Stimulated activated CD8-positive, alpha-beta memory T cell treated with anti-CD3 and anti-CD28 coated beads, Interleukin-7, amount 100 ng/mL, for 4 hours (primary cell): Measurements from ENCODE around the gene ELOVL5.

ENCODE experiments used
- DNase-seq, 2 donors: peaks; one replicate each; pipeline ENCODE4 v3.0.0-alpha.2; 2020; ENCODE audit warnings: low read depth in 2 of 2

ELOVL5 gene

DNA sequence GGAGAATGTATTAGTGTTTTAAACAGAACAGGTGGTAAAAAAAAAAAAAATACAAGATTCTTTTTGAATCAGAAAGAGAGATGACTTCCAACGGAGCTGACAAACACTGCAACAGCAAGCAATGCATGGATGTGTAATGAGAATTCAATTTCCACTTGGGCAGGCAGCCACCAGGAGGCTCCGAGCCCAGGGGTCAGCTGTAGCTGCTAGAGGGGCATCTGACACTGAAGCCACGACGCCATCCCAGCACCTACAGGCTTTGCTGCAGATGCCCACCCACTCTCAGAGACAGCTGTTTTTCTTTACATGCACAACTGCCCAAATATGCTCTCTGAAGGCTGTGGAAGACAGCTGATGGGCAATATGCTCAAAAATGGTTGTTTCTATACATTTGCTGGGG is 75.4 kb downstream of the ELOVL5 start:
- DNase-seq, result no peak

DNA sequence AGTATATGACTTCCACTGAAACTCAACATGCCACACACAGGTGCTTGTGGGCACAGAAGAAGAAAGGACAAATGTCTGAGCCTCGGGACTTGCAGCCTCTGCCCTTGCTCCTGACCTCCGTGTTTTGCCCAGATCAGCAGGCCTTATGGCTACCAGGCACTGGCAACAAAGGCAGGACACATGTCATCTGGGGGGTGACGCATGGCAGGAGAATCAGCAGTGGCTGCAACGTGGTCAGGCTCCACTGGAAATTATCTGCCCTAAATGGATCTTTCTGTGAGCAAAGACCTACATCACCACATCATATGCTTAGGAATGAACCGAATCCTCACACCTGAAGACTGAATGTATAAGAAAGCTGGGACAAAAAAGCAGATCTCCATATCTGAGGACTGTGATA is 78.9 kb downstream of the ELOVL5 start:
- no peak for DNase-seq

DNA sequence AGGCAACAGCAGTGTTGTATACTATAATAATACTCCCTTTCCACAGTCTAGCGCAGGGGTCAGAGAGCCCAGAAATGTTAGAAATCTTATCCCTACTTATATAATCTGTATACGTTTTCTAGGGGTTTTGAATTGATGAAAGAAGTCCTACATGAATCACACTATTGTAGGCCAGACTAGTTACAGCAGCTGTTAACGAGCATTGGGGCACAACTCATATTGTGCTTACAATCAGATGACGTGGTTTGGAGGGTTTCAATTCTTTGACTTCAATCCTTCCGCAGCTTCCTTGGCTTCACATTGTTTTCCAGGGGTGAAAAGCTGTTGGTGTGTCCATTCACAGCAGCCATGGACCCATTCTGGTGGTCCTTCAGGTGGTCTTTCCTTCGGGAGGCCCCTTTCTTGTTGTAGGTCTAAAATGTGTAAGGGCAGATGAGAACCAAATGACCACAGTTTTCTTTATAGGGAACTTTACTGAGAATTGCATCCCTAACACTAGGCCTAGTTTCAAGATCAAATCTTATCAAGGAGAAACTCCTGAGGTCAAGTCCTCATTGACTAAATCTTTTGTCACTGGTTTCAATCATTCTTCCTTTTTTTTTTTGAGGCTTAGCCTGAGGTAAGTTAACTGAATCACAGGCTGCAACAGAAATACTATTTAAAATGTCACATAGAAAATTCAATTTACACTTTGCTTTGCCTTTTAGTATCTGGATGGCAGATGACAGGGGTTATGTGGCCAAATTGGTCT is 79.7 kb downstream of the ELOVL5 start:
- no peak for DNase-seq

DNA sequence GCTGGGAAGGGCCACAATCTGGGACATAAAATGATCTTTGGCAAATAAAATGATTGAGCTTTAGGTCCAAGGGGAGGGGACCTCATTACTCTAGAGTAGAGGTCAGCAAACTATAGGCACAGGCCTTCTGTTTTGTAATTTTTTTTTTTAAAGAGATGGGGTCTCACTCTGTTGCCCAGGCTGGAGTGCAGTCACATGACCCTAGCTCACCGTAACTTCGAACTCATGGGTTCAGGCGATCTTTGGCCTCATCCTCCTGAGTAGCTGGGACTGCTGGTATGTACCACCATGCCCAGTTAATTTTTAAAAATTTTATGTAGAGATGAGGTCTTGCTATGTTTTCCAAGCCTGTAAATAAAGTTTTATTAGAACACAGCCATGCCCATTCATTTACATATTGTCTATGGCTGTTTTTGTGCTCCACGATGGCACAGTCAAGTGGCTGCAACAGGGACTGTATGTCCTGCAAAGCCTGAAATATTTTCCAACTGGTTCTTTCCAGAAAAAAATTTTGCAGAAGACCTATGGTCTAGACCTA is 82.1 kb downstream of the ELOVL5 start:
- no peak for DNase-seq

DNA sequence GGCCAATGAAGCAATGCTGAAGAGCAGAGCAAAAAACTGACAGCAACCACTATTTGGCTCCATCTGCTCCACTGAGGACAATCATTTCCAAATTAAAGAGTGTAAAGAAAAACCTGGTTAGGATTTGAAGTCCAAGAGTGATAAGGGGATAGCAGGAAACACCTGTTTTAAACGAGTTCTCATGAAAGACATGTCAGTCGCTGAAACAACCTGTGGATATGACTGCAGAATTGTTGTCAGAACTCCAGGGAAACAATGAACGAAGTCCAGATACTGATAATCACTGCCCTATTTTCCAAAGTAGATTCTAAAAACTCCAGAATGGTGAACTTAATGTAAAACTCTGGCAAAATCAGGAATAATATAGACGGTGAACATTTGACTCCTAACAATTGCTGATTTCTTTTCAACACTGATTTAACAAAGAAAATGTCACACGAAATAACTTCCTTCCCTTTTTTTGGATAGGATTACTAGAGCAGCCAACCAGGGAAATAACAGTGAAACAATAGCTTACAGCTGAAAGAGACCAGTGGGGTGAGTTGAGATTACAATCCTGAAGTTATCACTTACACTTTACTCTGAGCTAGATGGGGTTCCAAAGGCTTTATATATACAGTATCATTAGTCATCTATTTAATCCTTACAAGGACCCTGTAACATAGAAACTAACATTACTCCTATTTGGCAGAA is 83.7 kb downstream of the ELOVL5 start:
- no peak for DNase-seq

DNA sequence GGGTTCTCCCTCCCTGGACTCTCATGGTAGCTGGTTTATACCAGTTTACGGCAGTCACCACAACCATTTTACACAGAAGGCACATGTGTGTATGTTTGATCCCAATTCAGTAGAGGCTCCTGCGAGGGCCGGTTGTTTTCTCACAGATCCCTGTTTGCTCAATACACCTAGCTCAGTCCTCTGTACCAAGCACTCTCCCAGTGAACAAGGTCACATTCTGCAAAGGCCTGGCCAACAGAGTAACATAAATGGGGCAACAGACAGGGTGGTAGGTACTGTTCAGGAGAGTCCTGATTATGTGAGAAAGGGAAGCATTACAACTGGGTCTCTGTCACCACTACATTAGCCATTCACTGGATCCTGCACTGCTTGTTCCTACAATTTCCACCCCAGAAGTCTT is 84.4 kb downstream of the ELOVL5 start:
- no peak for DNase-seq

DNA sequence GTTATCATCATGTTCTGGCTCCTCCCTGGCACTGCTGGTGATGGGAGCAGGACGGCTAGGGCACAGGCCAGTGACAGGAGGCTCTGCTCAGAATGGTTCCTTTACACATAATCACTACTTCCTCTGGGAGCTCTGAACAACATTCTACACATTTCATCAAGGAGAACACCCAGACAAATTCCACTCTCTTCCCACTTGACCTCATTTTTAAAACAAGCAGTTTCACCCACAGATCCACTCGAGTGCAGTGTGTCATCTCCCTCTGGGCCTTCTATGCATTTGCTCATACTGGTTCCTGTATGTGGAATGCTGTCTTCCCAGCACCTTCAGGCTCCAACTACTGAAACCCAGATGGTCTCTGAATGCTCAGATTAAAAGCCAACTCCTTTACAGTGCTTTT is 84.8 kb downstream of the ELOVL5 start:
- DNase-seq, result no peak

DNA sequence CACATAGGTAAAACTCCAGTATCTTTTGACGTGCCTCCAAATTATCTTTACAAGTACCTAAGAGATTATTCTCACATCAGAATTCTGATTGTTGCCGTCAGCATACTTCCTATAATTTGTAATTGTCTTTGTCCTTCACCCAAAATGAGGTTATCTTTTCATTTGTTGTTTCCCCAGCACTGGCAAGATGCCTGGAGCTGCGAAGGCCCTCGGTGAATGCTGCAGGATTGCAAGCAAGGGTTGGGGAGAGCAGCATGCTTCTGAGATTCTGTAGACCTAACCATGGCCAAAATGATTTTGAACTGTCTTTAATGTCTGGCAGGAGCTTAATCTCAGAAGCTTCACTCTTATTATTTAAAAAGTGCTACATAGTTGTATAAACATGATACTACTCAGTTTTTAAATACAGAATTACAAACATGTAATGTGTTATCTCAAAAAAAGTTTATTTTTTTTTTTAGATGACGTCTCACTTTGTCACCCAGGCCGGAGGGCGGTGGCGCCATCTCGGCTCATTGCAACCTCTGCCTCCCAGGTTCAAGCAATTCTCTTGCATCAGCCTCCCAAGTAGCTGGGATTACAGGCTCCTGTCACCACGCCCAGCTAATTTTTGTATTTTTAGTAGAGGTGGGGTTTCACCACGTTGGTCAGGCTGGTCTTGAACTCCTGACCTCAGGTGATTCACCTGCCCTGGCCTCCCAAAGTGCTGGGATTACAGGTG is 88.7 kb downstream of the ELOVL5 start:
- DNase-seq, result no peak

DNA sequence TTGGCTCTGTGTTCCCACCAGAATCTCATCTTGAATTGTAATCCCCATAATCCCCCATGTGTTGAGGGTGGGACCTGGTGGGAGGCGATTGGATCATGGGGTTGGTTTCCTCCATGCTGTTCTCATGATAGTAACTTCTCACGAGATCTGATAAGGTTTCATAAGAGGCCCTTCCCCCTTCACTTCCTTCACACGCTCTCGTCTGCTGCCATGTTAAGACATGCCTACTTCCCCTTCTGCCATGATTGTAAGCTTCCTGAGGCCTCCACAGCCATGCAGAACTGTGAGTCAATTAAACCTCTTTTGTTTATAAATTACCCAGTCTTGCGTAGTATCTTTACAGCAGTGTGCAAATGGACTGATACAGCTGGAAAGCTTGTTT is 90.0 kb downstream of the ELOVL5 start:
- DNase-seq, result no peak

DNA sequence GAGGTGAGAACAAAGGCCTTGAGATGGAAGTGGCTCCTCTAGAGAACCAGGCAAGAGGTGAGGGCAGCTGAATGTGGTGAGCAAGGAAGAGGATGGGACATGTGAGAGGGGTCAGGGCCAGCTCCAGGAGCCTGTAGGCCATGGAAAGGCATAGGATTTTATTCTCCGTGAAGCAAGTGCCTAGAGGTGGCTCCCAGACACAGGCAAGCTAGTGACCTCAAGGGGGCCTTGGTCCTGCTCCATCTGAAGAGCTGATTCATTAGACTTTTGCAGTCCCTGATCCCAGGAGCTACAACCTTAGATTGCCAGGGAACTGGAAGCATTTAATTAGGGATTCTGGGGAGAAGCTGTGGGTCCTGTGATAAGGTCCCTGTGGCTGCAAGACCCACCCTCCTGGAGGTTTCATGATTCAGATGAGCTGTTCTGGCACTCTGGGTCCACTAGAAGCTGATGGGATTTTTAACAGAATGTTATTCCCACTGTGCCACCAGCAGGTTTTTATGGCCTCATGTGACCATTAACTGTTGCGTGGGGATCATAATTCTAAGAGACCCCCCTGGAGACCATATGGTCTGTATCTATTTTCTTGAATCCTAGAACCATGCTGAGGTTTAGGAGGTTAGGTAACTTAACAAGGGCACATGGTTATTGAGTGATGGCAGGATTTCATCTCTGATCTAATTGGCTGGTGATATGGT is 90.5 kb downstream of the ELOVL5 start:
- no peak for DNase-seq

DNA sequence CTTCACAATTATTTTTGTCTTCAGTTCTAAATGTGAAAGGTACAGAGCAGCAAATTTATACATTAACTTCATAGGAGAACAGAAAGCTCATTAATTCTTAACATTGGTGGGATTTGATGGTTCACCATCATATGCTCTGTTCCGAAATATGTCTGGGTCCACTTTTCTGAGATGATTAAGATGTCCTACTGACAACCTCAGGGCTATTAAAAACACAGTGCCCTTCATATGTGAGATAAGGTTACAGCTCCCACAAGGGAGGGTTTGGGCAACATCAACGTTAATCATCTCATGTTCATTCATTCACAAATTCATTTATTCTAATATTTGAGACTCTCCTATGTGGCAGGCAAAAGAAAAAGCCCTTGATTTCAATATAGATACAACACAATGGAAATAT is 91.2 kb downstream of the ELOVL5 start:
- DNase-seq, result no peak

DNA sequence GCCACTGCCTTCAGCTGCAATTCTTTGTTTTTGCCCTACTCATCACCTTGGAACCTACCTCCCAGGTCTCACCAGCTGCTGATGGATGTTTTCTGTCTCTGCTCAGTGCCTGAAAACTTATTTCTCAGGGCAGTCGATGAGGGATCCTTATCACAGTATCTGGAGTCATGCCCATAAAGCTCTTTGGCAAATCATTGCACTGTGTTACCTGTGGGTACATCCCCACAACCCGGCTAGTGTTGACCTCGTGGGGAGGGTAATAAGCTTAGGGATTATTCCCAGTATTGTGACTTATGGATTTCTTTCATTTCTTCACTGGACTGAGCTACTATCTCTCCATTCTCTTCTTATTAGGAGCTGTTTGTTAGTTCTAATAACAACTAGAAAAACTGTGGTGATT is 91.7 kb downstream of the ELOVL5 start:
- no peak for DNase-seq

DNA sequence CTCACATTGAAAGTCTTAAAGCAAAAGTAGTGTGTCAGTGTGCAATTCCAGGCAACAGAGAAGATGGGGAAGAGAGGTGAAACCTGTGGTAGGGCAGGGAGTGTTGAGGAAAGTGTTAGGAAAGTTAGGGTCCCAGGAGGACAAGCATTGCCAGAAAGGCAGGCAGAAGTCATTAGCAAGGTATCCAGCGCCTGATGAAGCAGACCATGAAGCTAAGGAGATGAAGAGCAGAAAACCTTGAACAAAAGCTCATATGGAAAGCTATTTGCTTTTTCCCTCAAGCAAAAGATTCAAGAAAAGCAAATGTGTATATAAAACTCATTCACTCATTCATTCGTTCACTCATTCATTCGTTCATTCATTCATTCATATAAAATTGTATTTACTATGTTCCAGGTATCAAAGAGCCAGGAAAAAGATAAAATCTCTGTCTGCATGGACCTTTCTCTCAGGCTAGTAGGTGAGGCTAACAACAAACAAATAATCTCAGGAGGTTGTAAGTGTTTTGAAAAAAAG is 96.5 kb downstream of the ELOVL5 start:
- DNase-seq, result no peak

DNA sequence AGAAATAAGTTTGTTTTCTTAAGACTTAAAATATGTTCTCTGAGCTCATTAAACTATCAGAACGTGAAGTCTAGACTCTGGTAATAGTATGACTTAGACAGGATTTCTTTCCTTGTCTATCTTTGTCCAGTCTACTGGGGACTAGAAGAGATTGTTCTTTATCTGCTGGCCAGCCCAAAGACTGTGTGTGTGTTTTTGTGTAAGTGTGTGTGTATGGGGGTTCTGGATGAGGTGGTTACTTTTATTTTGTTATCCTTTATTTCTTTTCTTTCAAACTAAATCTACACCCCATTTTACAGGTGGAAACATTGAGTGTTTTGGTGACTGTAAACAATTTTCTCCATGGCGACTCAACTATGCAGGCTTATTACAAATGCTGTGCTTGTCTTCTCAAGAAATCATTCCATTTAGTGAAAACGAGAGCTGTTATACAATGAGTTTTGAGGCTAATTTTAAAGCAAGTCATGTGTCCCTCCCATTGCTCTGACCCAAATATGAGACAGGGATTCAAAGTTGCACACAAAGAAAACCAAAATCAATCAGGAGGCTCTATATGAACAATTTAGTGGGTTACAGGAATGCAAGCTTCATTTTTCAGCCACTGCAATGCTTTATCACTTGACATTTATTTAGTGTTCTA is 97.6 kb downstream of the ELOVL5 start:
- no peak for DNase-seq

DNA sequence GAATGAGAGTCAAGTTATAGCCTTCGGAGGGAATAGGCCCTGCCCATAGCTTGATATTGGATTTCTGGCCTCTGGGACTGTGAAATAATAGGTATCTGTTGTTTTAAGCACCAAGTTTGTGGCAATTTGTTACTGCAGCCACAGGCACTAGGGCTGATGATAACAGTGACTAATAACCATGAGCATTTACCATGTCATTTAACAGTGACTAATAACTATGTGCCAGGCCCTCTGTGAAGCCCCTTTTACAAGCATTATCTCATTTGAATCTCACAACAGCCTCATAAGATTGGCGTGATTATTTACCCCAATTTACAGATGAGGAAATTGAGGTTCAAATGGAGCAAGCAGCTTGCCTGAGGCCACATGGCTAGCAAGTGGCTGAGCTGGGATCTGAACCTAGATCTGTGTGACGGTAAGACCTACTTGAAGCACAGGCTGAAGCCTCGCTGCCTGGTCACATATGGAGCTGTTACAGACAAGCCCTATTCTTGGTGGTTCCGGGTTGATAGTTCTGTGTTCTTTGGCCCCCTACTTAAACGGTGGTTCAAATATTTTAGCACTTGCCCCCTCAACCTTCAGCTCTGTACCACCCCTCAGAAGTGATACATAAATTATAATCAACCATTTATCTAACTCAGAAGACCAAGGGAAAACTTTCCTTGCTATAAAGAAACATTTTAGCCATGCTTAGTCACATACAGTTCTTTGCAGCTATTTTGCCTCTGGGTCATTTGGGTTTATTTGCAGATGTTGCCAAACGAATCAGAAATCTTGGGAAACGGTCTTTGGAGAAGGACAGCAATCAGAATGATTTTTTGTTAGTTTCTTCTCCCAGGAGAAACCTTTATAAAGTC is 98.3 kb downstream of the ELOVL5 start:
- DNase-seq, result no peak

DNA sequence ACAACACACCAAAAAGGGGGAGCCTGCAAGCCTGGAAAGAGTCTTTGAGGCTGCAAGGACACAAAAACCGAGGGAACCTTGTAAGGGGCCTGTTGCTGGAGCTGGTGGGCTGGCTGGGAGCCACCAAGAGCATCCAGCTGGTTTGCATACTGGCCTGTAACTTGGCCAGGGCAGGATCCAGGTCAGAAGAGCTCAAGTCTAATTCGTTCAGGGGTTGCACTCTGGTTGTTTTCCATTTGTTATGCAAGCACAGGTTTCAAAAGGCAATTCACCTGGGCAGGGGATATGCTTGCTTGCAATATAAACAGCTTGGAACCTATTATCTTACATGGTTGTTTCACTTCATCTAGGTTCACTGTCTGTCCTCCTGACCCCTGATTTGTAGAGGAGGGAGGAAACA is 101.8 kb downstream of the ELOVL5 start:
- DNase-seq, result no peak

DNA sequence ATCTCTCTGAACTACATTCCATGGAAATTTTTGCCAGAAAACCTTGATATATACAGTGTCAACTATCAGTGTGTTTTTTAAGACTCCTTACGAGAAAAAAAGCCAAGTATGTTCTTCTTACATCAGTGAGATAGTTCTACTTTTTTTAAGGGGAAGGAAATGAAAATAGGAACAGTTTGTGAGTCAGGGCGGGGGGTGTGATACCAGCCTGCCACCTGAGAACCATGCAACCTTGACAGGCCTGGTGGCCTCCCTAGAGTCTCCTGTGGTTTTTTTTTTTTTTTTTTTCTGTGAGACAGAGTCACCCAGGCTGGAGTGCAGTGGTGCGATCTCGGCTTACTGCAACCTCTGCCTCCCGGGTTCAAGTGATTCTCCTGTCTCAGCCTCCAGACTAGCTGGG is 103.8 kb downstream of the ELOVL5 start:
- no peak for DNase-seq

DNA sequence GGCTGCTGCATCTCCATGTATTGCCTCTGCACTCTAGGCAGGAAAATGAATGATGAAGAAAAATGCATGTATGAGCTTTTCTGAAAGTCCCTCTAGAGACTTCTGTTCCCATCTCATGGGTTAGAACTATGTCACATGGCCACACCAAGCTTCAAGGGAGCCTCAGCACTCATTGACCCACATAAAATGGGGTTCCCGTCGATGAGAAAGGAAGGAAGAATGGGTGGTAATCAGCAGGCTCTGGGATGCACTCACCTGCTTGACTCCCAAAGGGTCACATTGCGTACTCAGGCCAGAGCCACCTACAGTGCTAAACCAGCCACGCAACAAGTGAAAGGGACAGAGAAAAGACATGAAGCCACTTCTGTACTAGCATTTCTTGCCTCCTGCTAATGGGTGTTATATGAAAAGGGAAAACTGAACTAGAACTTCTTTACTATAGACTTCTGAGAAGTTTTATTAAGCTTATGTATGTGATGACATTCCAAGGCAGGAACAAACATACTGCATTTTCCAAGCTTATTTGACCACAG is 104.3 kb downstream of the ELOVL5 start:
- no peak for DNase-seq

DNA sequence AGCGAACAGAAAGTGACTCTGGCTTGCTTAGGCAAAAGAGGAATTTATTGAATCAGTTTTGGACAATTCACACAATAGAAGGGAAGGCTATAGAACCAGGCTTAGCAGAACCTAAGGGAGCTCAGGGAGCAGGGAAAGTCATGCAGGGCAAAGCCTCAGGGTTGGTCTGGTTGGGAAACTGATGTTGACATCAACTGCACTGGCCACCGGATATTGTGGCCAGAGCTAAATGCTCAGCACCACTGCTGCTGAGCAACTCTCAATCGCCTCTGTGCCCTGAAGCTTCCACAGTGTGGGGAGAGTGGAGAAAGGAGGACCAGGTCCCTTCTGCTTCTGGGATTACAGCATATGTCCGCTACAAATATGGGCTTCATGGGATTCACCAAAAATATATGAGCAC is 106.8 kb downstream of the ELOVL5 start:
- DNase-seq, result no peak

DNA sequence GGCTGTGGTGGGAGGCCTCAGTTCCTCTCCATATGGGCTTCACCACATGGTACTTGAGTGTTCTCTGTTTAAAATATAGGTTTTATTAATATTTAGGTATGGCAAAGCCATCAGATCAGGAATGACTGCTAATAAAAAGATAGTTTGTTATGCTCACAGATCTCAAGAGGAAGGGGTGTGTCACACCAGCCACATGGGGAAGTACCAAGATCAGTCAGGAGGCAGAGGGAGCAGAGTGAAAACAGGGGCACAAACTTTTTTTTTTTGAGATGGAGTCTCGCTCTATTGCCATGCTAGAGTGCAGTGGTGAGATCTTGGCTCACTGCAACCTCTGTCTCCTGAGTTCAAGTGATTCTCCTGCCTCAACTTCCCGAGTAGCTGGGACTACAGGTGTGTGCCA is 108.0 kb downstream of the ELOVL5 start:
- DNase-seq, result no peak
